AG08396 (cell line): ENCODE measurements around the gene WBP2.
"Not testable (repeated sequence)": the region's sequence is repeated elsewhere in the genome, so short reads cannot be mapped to it uniquely, and the experiment has no call there.

ENCODE experiments used
- DNase-seq: peaks from one replicate; pipeline ENCODE4 v3.0.0; 2012; ENCODE audit warnings: low spot score, mixed read lengths

WBP2 gene

DNA sequence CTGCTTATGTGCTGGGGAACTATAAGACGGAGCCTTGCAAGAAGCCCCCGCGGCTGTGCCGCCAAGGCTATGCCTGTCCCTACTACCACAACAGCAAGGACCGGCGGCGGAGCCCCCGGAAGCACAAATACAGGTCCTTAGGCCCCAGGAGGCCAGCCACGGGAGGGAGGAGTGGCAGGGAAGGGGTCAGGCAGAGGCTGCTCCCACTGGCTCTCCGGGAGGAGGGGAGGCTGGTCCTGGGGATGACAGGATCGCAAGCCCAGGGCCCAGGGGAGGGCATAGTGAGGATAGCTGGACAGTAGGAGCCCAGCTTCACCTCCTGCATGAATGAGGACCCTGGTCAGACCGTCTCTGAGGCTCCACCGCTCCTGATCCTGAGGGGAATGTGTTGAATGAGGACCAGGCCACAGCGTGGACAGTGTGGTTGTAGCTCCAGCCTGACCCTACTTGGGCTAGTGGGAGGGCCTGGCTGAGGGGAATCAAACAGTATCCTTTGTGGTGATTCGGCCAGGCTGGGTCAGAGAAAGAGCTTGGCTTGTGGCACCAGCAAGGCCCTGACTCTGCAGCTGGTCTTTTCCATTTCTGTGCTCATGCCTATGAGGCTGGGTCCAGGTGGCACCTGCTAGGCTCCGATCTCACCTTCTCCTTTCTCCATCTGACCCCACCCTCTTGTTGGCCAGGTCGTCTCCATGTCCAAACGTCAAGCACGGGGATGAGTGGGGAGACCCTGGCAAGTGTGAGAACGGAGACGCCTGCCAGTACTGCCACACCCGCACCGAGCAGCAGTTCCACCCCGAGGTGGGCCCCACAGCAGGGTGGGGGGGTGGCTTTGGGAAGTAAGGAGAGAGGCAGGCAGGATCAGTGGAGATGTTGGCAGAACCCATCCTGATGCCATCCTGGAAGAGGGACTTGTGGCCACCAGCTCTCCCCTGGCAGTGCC is 41.8 kb downstream of the WBP2 start:
- DNase-seq = no peak

- no peak for DNase-seq
Measured at GRCh38 chr17:75812096-75813013, 42.8 kb downstream of the WBP2 start.

DNA sequence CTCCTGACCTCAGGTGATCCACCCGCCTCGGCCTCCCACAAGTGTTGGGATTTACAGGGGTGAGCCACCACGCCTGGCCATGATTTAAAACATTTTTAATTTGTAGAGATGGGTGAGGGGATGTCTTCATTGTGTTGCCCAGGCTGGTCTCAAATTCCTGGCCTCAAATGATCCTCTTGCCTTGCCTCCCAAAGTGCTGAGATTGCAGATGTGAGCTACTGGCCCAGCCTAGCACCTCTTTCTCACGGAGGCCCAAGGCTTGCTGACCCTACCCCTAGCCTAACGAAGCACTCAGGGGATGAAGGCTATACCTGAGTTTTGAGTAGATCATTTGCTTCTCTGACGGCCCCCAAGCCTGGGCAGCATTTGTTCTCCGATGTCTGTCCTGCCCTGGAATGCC is 44.0 kb downstream of the WBP2 start:
- DNase-seq = no peak

- DNase-seq = not testable (repeated sequence)
Measured at GRCh38 chr17:75810756-75811155, 44.4 kb downstream of the WBP2 start.

DNA sequence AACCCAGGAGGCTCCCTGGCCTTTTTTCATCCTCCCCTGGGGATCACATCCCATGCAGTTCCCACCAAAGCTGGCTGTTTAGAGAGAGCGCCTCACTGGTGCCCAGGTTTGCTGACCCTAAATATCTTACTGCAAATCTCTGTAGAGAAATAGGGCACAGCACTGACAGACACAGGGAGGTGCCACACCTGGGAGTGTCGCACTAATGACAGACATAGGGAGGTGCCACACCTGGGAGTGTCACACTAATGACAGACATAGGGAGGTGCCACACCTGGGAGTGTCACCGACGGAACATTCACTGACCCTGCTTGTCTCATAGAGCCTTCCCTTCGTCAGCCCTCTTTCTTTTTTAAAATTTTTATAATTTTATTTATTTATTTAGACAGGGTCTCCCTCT is 44.9 kb downstream of the WBP2 start:
- no peak for DNase-seq

- DNase-seq = no peak
Measured at GRCh38 chr17:75809631-75810111, 45.5 kb downstream of the WBP2 start.

DNA sequence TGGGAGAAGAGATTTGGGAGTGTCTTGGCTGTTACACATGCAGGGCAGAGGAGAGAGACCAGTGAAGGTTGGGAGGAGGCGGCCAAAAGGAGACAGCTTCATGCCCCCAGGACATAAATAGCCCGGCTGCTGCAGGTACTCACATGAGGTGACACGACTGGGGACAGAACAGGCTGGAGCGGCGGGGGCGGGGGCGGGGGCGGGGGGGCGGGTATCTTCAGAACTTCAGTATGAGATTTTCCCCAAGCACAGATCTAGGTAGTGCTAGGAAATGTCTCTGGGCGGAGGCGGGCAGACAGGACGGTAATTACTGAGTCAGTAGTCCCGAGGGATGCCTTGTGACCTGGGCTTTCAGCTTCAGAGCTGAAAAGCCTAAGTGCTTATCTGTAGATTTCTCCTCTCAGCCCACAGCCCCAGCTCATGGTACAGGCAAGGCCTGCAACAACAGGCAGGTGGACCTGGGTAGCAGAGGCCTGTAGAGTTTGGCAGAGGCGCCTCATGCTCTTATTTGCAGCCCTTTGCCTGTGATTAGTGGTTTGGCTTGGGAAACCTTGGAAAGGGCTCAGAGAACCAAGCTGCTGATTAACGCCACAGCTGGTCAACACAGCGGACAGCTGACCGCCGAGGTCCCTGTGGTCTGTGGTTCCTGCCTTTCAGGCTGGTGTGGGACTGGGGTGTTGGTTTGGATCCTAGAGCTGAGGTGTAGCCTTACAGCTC is 46.1 kb downstream of the WBP2 start:
- DNase-seq = no peak

- DNase-seq = no peak
Measured at GRCh38 chr17:75808549-75808904, 46.6 kb downstream of the WBP2 start.

GRCh38 chr17:75807861-75808260 is 47.3 kb downstream of the WBP2 start:
- DNase-seq = no peak

- no peak for DNase-seq
Measured at GRCh38 chr17:75806822-75807500, 48.2 kb downstream of the WBP2 start.

DNA sequence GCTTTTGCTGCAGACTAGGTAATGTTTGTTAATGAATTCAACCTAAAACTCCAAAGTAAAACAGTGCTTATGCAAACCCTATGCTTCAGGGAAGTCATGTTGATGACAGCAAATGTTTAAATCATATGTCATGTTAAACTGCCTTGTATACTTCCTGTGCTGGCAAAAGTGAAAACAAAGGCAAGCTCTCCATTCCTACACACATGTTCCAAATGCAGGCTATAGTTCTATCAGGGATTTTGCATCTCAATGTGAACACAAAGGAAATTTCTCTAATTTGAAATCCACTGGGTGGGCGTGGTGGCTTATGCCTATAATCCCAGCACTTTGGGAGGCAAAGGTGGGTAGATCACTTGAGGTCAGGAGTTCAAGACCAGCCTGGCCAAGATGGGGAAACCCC is 51.3 kb downstream of the WBP2 start:
- DNase-seq = no peak

- no peak for DNase-seq
Measured at GRCh38 chr17:75799402-75799801, 55.7 kb downstream of the WBP2 start.

GRCh38 chr17:75795820-75796607 is 59.1 kb downstream of the WBP2 start:
- no peak for DNase-seq
